Measurements from ENCODE around the gene OR10G8.

OR10G8 gene

DNA sequence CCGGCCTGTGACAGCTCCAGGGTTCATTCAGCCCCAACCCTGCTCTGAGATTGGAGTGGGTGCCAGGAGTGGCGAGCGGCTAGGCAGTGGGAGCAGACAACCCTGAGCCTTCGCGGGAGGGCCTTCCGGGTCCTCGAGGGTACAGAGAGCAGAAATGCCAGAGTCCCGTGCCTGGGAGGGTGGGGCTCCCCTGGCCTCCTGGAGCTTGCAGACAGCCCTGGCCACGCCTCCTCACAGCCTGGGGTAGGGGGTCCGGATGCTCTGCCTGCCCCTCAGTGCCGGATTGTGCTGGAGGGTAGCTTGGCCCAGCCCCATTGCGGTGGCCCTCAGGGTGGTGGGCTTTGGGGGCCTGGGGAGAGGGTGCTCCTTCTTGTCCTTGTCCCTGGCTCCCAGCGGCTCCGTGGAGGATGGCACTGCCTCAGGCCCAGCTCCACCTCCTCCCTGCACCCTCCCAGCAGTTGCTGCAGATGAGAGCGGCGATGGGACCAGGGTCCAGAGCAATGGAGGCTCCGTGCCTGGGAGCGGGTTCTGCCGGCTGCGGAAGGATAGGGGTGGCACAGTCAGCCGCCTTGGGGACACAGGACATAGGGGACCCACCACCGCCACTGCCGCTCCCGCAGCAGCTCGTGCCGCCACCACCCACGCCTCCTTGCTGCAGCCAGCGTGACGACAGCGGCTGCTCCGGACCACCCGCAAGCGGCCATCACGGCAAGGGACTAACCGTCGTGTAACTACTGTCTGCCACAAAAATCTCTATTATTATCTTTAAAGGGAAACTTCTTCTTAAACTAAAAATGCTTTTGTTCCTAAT is 49.4 kb downstream of the OR10G8 start:
- FAIRE-seq, result no peak
- no peak for DNase-seq (ENCODE audit: extremely low spot score, insufficient read length, low read depth)

- DNase-seq (ENCODE audit: extremely low spot score, insufficient read length, low read depth) (no peak), FAIRE-seq (no peak)
Observed at GRCh38 chr11:124077266-124077665, 50.7 kb downstream of the OR10G8 start.

GRCh38 chr11:124078591-124078990 is 52.0 kb downstream of the OR10G8 start:
- no peak for FAIRE-seq

DNA sequence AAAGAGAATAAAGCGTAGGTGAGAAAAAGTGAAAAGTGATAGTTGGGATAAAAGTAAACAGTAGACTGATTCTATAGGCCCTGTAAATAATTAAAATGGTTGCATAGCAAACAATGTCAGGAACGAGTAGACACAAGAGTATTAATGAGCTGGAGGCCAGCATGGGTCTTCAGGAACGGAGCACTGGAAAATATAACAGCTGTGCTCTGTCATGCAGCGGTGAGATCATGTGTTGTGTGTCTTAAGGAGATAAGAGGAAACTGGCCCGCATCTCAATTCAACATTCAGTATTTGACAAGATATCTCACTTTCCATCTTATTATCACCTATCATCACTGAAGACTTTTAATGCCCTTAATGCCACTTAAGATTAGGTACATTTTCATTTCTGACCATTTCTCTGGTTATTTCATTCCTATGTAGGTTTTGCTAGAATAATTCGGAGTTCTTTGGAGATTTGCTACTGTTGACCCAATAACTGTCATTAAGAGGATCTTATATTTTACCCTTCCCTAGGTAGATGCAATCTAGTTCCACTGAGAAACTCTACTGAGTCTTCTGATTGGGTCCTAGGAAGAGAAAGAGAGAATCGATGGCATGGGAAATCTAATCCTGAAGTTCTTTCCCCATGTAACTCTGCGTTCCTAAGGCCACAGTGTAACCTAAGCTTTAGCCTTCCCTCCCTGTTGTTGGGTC is 53.2 kb downstream of the OR10G8 start:
- DNase-seq (ENCODE audit: extremely low spot score, insufficient read length, low read depth), result no peak
- no peak for FAIRE-seq

More at GRCh38 chr11:124078591-124078990, 52.0 kb downstream of the OR10G8 start:
- DNase-seq (ENCODE audit: extremely low spot score, insufficient read length, low read depth), result no peak

Data from GM18507 (cell line).